ENCODE measurements around the gene SETD7. TPM values are rescaled to one million over a fixed set of nuclear protein-coding genes. Genes with fewer than 3 reads are reported as not detected.
"Not testable (repeated sequence)": the region's sequence is repeated elsewhere in the genome, so short reads cannot be mapped to it uniquely, and the experiment has no call there.

Gene SETD7
- total RNA-seq, 4 donors from 2014 or later = 38.9 to 80.6 (median 59.3) TPM

DNA sequence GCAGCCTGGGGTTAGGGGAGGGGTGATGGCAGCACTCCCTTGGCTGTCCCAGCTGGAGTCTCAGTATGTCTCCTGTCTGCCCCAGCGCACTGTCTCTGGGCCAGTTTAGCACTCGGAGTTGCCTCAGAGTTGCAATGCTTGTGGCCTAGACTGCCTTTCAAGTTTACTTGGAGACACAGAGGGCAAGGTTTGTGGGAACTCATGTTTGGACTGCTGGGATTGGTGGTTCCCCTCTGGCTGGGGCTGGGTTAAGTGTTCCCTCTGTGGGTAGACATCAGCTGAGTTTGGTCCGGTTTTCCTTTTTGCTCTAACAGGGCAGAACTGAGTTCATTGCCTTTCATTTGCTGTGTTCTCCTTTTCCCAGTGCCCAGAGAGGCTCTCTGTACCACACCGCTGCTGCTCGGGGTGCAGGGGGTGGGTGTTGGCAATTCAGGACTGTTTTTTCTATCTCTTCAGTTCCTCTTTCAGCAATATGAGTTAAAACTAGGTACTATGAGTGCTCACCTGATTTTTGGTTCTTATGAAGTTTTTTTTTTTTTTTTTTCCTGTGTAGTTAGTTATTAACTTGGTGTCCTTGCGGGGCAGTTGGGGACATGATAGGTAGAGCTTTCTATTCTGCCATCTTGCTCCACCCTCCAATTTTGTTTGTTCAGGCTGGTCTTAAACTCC is 84.9 kb downstream of the SETD7 start:
- Histone ChIP-seq H3K27me3 (no peaks in the 10 kb centered on the region), H3K27ac (no peak overlapping the region), H3K36me3 (no peaks in the 10 kb centered on the region), H3K9me3 (no peaks in the 10 kb centered on the region), H3K4me3 (no peak overlapping the region), H3K4me1 (no peaks in the 10 kb centered on the region)
- intact Hi-C loops (cut with DNase I; ENCODE audit: low total_unique reads) = no loop called here
- DNase-seq = no peak
- TF ChIP-seq, protein P1, sequence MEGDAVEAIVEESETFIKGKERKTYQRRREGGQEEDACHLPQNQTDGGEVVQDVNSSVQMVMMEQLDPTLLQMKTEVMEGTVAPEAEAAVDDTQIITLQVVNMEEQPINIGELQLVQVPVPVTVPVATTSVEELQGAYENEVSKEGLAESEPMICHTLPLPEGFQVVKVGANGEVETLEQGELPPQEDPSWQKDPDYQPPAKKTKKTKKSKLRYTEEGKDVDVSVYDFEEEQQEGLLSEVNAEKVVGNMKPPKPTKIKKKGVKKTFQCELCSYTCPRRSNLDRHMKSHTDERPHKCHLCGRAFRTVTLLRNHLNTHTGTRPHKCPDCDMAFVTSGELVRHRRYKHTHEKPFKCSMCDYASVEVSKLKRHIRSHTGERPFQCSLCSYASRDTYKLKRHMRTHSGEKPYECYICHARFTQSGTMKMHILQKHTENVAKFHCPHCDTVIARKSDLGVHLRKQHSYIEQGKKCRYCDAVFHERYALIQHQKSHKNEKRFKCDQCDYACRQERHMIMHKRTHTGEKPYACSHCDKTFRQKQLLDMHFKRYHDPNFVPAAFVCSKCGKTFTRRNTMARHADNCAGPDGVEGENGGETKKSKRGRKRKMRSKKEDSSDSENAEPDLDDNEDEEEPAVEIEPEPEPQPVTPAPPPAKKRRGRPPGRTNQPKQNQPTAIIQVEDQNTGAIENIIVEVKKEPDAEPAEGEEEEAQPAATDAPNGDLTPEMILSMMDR (IDR thresholded peaks at IDR 0.05) = no peak
- TF ChIP-seq POLR2A (IDR thresholded peaks at IDR 0.05) = no peak

DNA sequence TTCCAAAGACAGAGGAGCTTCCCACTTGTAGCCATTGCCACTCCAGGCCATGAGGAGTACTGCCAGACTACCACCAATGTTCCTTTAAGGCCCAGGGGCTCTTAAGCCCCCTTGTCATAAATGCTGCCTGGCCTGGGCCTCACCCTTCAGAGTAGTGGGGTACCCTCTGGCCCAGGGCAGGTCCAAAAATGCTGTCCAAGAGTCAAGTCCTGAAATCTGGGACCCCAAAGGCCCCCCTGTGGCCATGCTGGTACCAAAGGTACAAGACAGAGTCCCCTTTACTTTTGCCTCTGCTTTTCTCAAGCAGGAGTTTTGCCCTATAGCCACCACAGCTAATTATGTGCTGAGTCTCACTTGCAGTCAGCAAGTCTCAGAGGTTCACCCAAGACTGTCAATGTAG is 85.7 kb downstream of the SETD7 start:
- Histone ChIP-seq H3K9me3 (no peaks in the 10 kb centered on the region), H3K4me1 (no peaks in the 10 kb centered on the region), H3K27me3 (no peaks in the 10 kb centered on the region), H3K27ac (no peak overlapping the region), H3K36me3 (no peaks in the 10 kb centered on the region), H3K4me3 (no peak overlapping the region)
- no peak for DNase-seq
- intact Hi-C loops (cut with DNase I; ENCODE audit: low total_unique reads) = no loop called here
- TF ChIP-seq, protein P1 (IDR thresholded peaks at IDR 0.05) = no peak
- TF ChIP-seq POLR2A (IDR thresholded peaks at IDR 0.05) = no peak

DNA sequence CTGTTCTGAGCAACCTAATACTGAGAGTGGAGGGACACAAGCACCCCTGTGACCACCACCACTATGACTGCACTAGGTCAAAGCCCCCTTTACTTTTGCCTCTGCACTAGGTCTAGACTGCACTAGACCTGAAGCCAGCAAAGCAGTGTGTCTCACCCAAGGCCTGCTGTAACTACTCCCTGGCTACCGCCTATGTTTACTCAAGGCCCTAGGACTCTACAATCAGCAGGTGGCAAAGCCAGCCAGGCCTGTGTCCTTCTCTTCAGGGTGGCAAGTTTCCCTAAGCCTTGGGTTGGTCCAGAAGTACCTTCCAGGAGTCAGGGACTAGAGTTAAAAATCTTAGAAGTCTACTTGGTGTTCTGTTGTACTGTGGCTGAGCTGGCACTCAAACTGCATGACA is 86.2 kb downstream of the SETD7 start:
- intact Hi-C loops (cut with DNase I; ENCODE audit: low total_unique reads) = no loop called here
- Histone ChIP-seq H3K4me3 (no peak overlapping the region), H3K4me1 (no peaks in the 10 kb centered on the region), H3K36me3 (no peaks in the 10 kb centered on the region), H3K9me3 (no peaks in the 10 kb centered on the region), H3K27ac (no peak overlapping the region), H3K27me3 (no peaks in the 10 kb centered on the region)
- no peak for TF ChIP-seq POLR2A (IDR thresholded peaks at IDR 0.05)
- TF ChIP-seq, protein P1 (IDR thresholded peaks at IDR 0.05) = no peak
- no peak for DNase-seq

DNA sequence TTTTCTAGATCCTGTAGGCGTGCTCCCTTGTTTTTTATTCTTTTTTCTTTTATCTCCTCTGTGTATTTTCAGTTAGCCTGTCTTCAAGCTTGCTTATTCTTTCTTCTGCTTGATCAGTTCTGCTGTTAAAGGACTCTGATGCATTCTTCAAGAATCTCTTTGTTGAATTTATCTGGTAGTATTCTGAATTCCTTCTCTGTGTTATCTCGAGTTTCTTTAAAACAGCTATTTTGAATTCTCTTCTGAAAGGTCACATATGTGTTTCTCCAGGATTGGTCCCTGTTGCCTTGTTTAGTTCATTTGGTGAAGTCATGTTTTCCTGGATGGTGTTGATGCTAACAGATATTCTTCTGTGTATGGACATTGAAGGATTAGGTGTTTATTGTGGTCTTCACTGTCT is 86.8 kb downstream of the SETD7 start:
- H3K9me3 ChIP-seq = no peaks in the 10 kb centered on the region
- DNase-seq = no peak

DNA sequence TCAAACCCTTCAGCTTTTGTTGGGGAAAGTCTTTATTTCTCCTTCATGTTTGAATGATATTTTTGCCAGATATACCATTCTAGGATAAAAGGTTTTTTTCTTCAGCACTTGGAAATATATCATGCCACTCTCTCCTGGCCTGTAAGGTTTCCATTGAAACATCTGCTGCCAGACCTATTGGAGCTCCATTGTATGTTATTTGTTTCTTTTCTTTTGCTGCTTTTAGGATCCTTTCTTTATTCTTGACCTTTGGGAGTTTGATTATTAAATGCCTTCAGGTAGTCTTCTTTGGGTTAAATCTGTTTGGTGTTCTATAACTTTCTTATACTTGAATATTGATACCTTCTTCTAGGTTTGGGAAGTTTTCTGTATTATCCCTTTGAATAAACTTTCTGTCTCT is 87.3 kb downstream of the SETD7 start:
- H3K36me3 ChIP-seq; intact Hi-C loops (cut with DNase I; ENCODE audit: low total_unique reads); DNase-seq; H3K27me3 ChIP-seq; H3K27ac ChIP-seq; H3K4me3 ChIP-seq; H3K9me3 ChIP-seq; H3K4me1 ChIP-seq: not testable (repeated sequence)

More for the DNA sequence above, 86.8 kb downstream of the SETD7 start:
- no peak overlapping the region for H3K4me3 ChIP-seq
- no peak overlapping the region for H3K27ac ChIP-seq
- TF ChIP-seq, protein P1 (IDR thresholded peaks at IDR 0.05) = no peak
- TF ChIP-seq POLR2A (IDR thresholded peaks at IDR 0.05) = no peak
- intact Hi-C loops (cut with DNase I; ENCODE audit: low total_unique reads) = no loop called here
- H3K27me3 ChIP-seq = no peaks in the 10 kb centered on the region
- H3K4me1 ChIP-seq = no peaks in the 10 kb centered on the region
- H3K36me3 ChIP-seq = no peaks in the 10 kb centered on the region

DNA sequence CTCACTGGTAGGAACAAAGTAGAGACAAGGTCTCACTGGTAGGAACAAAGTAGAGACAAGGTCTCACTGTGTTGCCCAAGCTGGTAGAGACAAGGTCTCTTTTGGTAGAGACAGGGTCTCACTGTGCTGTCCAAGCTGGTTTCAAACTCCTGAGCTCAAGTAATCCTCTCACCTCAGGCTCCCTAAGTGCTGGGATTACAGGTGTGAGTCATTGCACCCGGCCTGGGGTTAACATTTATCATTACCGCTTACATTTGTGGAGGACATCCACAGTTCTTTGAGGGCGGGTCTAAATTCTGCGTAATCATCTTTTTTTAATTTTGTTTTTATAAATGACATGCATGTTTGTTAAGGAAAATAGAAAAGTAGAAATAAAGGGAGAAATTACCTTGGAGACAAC is 90.1 kb downstream of the SETD7 start:
- intact Hi-C loops (cut with DNase I; ENCODE audit: low total_unique reads) = no loop called here
- Histone ChIP-seq H3K27ac (no peak overlapping the region), H3K4me1 (peaks cover 0 to 3% of the 10 kb centered on the region in 2 donors), H3K36me3 (no peaks in the 10 kb centered on the region), H3K9me3 (no peaks in the 10 kb centered on the region), H3K27me3 (no peaks in the 10 kb centered on the region), H3K4me3 (no peak overlapping the region)
- TF ChIP-seq, protein P1 (IDR thresholded peaks at IDR 0.05) = no peak
- TF ChIP-seq POLR2A (IDR thresholded peaks at IDR 0.05) = no peak
- DNase-seq = no peak

DNA sequence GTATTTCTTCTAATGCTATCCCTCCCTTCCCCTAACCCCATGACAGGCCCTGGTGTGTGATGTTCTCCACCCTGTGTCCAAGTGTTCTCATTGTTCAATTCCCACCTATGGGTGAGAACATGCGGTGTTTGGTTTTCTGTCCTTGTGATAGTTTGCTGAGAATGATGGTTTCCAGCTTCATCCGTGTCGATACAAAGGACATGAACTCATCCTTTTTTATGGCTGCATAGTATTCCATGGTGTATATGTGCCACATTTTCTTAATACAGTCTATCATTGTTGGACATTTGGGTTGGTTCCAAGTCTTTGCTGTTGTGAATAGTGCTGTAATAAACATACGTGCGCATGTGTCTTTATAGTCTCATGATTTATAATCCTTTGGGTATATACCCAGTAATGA is 91.5 kb downstream of the SETD7 start:
- H3K27me3 ChIP-seq; H3K36me3 ChIP-seq; intact Hi-C loops (cut with DNase I; ENCODE audit: low total_unique reads); H3K9me3 ChIP-seq; H3K4me1 ChIP-seq; DNase-seq; H3K27ac ChIP-seq; H3K4me3 ChIP-seq: not testable (repeated sequence)
